ENCODE results near the gene ZNF385C. TPM values are rescaled to one million over a fixed set of nuclear protein-coding genes. Genes with fewer than 3 reads are reported as not detected.
A peak's percentile ranks its signal among the peaks of the same experiment; 100 is the strongest.

ZNF385C gene
- total RNA-seq, 6 experiments from 2014 or later, result 0.11 to 1.2 (median 0.11) TPM; not detected in 3

- WGBS (ENCODE audit: insufficient coverage, low coverage, low lambda C conversion rate, missing lambda C conversion rate), result 22% methylated on average over 8 of the region's 11 CpGs
- TF ChIP-seq, protein P1, sequence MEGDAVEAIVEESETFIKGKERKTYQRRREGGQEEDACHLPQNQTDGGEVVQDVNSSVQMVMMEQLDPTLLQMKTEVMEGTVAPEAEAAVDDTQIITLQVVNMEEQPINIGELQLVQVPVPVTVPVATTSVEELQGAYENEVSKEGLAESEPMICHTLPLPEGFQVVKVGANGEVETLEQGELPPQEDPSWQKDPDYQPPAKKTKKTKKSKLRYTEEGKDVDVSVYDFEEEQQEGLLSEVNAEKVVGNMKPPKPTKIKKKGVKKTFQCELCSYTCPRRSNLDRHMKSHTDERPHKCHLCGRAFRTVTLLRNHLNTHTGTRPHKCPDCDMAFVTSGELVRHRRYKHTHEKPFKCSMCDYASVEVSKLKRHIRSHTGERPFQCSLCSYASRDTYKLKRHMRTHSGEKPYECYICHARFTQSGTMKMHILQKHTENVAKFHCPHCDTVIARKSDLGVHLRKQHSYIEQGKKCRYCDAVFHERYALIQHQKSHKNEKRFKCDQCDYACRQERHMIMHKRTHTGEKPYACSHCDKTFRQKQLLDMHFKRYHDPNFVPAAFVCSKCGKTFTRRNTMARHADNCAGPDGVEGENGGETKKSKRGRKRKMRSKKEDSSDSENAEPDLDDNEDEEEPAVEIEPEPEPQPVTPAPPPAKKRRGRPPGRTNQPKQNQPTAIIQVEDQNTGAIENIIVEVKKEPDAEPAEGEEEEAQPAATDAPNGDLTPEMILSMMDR (IDR thresholded peaks at IDR 0.05), result no peak
- TF ChIP-seq POLR2A (IDR thresholded peaks at IDR 0.05), result no peak
- Histone ChIP-seq H3K4me1 (peaks cover 0 to 30% (median 18%) of the 10 kb centered on the region in 4 donors), H3K36me3 (peaks cover 4 to 72% (median 17%) of the 10 kb centered on the region in 4 donors), H3K9me3 (no peaks in the 10 kb centered on the region), H3K27ac (peak overlapping the region; percentile 34 to 57 (median 55)), H3K4me3 (no peak overlapping the region), H3K27me3 (no peaks in the 10 kb centered on the region)
- DNase-seq (peak in 1 of 3 donors; percentile 70), ATAC-seq (peak; percentile 69 to 80 (median 75))
- intact Hi-C loops (cut with DNase I), result no loop called here
Observed at GRCh38 chr17:41976142-41976768, 122.0 kb downstream of the ZNF385C start.

Other genes with a start within 250 kb of the ZNF385C start
- gene KLHL11, start 233.1 kb downstream of the ZNF385C start, total RNA-seq, result 1 to 10 TPM; 2.9 to 7.0 (median 5.7) TPM
- gene ACLY, start 179.5 kb downstream of the ZNF385C start, total RNA-seq, result 10 to 100 TPM; 16.6 to 95.9 (median 33.6) TPM
- gene ODAD4, start 167.9 kb downstream of the ZNF385C start, total RNA-seq, result under 1 TPM in 3 of 6 experiments, not detected in 3; 0.12 to 0.13 (median 0.12) TPM
- gene CNP, start 131.7 kb downstream of the ZNF385C start, total RNA-seq, result 10 to 100 TPM; 30.1 to 42.7 (median 33.0) TPM
- gene DNAJC7, start 81.0 kb downstream of the ZNF385C start, total RNA-seq, result 10 to 100 TPM; 32.7 to 40.3 (median 35.2) TPM
- gene NKIRAS2, start 78.4 kb downstream of the ZNF385C start, total RNA-seq, result 10 to 100 TPM; 11.1 to 27.0 (median 12.3) TPM
- gene C17orf113, start 47.9 kb downstream of the ZNF385C start, total RNA-seq, result under 1 TPM; 0.06 to 0.42 (median 0.12) TPM
- gene DHX58, start 14.2 kb upstream of the ZNF385C start, total RNA-seq, result 10 to 100 TPM in 4 of 6 experiments, 1 to 10 TPM in 2; 9.0 to 27.9 (median 19.6) TPM
- 10 to 100 TPM; 14.3 to 36.4 (median 21.3) TPM for gene KAT2A, start 22.9 kb upstream of the ZNF385C start, total RNA-seq
- 1 to 10 TPM in 2 of 6 experiments, under 1 TPM in 4; 0.38 to 1.6 (median 0.85) TPM for gene HSPB9, start 24.3 kb upstream of the ZNF385C start, total RNA-seq
- gene RAB5C, start 56.5 kb upstream of the ZNF385C start, total RNA-seq, result 100 to 1,000 TPM in 1 of 6 experiments, 10 to 100 TPM in 5; 54.0 to 108 (median 65.3) TPM
- under 1 TPM in 1 of 6 experiments, not detected in 5; 0.11 TPM for gene KCNH4, start 82.7 kb upstream of the ZNF385C start, total RNA-seq
- gene HCRT, start 87.0 kb upstream of the ZNF385C start, total RNA-seq, result not detected
- 10 to 100 TPM in 5 of 6 experiments, 1 to 10 TPM in 1; 8.8 to 23.9 (median 12.8) TPM for gene GHDC, start 96.0 kb upstream of the ZNF385C start, total RNA-seq
- 10 to 100 TPM; 21.2 to 29.0 (median 26.7) TPM for gene STAT5B, start 177.9 kb upstream of the ZNF385C start, total RNA-seq
- gene STAT5A, start 190.0 kb upstream of the ZNF385C start, total RNA-seq, result 10 to 100 TPM in 1 of 6 experiments, 1 to 10 TPM in 5; 4.8 to 11.5 (median 7.7) TPM